ENCODE data around the gene PLET1.
A peak's percentile ranks its signal among the peaks of the same experiment; 100 is the strongest.

The PLET1 gene
- 0 reads per million in 2 donors for total RNA-seq

- DNase-seq = no peak
Observed at GRCh38 chr11:112260490-112260889, at the start of gene PLET1. Gene PLET1, minus strand, starts transcription at chr11:112260860. Its CDS starts 271 bp downstream, at chr11:112260589.

- DNase-seq = no peak
Observed at GRCh38 chr11:112310419-112310818, 49.8 kb upstream of the PLET1 start.

- no peak for DNase-seq
Observed at GRCh38 chr11:112308651-112309050, 48.0 kb upstream of the PLET1 start.

- no peak for DNase-seq
Observed at GRCh38 chr11:112307616-112308015, 47.0 kb upstream of the PLET1 start.

- DNase-seq = no peak
Observed at GRCh38 chr11:112306230-112306629, 45.6 kb upstream of the PLET1 start.

- DNase-seq = no peak
Observed at GRCh38 chr11:112304914-112305313, 44.3 kb upstream of the PLET1 start.

- DNase-seq = no peak
Observed at GRCh38 chr11:112303616-112304015, 43.0 kb upstream of the PLET1 start.

GRCh38 chr11:112302226-112302868 is 41.7 kb upstream of the PLET1 start:
- DNase-seq = no peak

GRCh38 chr11:112300094-112300786 is 39.6 kb upstream of the PLET1 start:
- DNase-seq = no peak

GRCh38 chr11:112298535-112298934 is 37.9 kb upstream of the PLET1 start:
- no peak for DNase-seq

GRCh38 chr11:112297248-112297866 is 36.7 kb upstream of the PLET1 start:
- no peak for DNase-seq

- no peak for DNase-seq
Observed at GRCh38 chr11:112296044-112296443, 35.4 kb upstream of the PLET1 start.

GRCh38 chr11:112294688-112295340 is 34.2 kb upstream of the PLET1 start:
- no peak for DNase-seq

GRCh38 chr11:112293614-112294013 is 33.0 kb upstream of the PLET1 start:
- no peak for DNase-seq

- DNase-seq = no peak
Observed at GRCh38 chr11:112292785-112293407, 32.2 kb upstream of the PLET1 start.

- no peak for DNase-seq
Observed at GRCh38 chr11:112292188-112292587, 31.5 kb upstream of the PLET1 start.

GRCh38 chr11:112291191-112291590 is 30.5 kb upstream of the PLET1 start:
- no peak for DNase-seq

- DNase-seq = no peak
Observed at GRCh38 chr11:112290493-112290850, 29.8 kb upstream of the PLET1 start.

- peak; percentile 67 for DNase-seq
Observed at GRCh38 chr11:112289588-112290492, 29.2 kb upstream of the PLET1 start.

- DNase-seq = no peak
Observed at GRCh38 chr11:112288021-112288420, 27.4 kb upstream of the PLET1 start.

GRCh38 chr11:112285841-112286311 is 25.2 kb upstream of the PLET1 start:
- no peak for DNase-seq

- no peak for DNase-seq
Observed at GRCh38 chr11:112281726-112282125, 21.1 kb upstream of the PLET1 start.

All from activated gamma-delta T cell (primary cell).